Neural cell (in vitro differentiated cells): ENCODE results near the gene GPHN. TPM values are rescaled to one million over a fixed set of nuclear protein-coding genes. Genes with fewer than 3 reads are reported as not detected.

ENCODE experiments used
- H2AFZ ChIP-seq: fragments of 200-600, 300-800 bp; sonication (generic), shearing (Covaris generic); 2 replicates; pipeline ENCODE4 v1.6.0; 2014; ENCODE audit warnings: low read depth, mild to moderate bottlenecking, antibody characterized with exemption, low read length, moderate library complexity
- H3F3A ChIP-seq: fragments of 200-600 bp; shearing (Covaris generic); 2 replicates; pipeline ENCODE4 v1.6.1; 2016; ENCODE audit warnings: mild to moderate bottlenecking, moderate library complexity, mixed read lengths, antibody characterized with exemption, low read length; ENCODE audit not compliant: insufficient read depth, poor library complexity, severe bottlenecking
- H3K27ac ChIP-seq: fragments of 200-600, 300-800 bp; sonication (generic), shearing (Covaris generic); 2 replicates; pipeline ENCODE4 v1.5.1; 2014; ENCODE audit warnings: mild to moderate bottlenecking, low read length, moderate library complexity
- H3K27me3 ChIP-seq: fragments of 300-800, 200-600 bp; sonication (generic), shearing (Covaris generic); 2 replicates; pipeline ENCODE4 v1.6.0; 2014; ENCODE audit warnings: mild to moderate bottlenecking, low read depth, low read length, moderate library complexity; ENCODE audit not compliant: insufficient read depth
- H3K36me3 ChIP-seq: fragments of 300-800, 200-600 bp; sonication (generic), shearing (Covaris generic); 2 replicates; pipeline ENCODE4 v1.5.1; 2014; ENCODE audit warnings: mild to moderate bottlenecking, antibody characterized with exemption, low read length, moderate library complexity; ENCODE audit not compliant: insufficient read depth
- H3K4me2 ChIP-seq: fragments of 300-800, 200-600 bp; sonication (generic), shearing (Covaris generic); 2 replicates; pipeline ENCODE4 v1.6.0; 2014; ENCODE audit warnings: mild to moderate bottlenecking, low read length
- H3K4me3 ChIP-seq: fragments of 300-800, 200-600 bp; sonication (generic), shearing (Covaris generic); 2 replicates; pipeline ENCODE4 v1.5.1; 2014; ENCODE audit warnings: mild to moderate bottlenecking, low read length, moderate library complexity
- H3K79me2 ChIP-seq: fragments of 200-600 bp; shearing (Covaris generic); replicated peaks from 2 replicates; pipeline ENCODE4 v1.6.0; 2014; ENCODE audit warnings: mild to moderate bottlenecking, low read length, moderate library complexity; ENCODE audit not compliant: insufficient read depth
- H3K9ac ChIP-seq: fragments of 300-800, 200-600 bp; sonication (generic), shearing (Covaris generic); 2 replicates; pipeline ENCODE4 v1.6.1; 2016; ENCODE audit warnings: mild to moderate bottlenecking, low read length, mixed read lengths
- H3K9me2 ChIP-seq: fragments of 200-600 bp; shearing (Covaris generic); 2 replicates; pipeline ENCODE4 v1.6.1; 2016; ENCODE audit warnings: mild to moderate bottlenecking, low read length, mixed read lengths; ENCODE audit not compliant: insufficient read depth
- H3K9me3 ChIP-seq: fragments of 200-600, 300-800 bp; sonication (generic), shearing (Covaris generic); 2 replicates; pipeline ENCODE4 v1.6.1; 2016; ENCODE audit warnings: mild to moderate bottlenecking, mixed run types, low read length, moderate library complexity, mixed read lengths
- H4K20me1 ChIP-seq: fragments of 200-600 bp; shearing (Covaris generic); 2 replicates; pipeline ENCODE4 v1.6.1; 2016; ENCODE audit warnings: mild to moderate bottlenecking, mixed run types; ENCODE audit not compliant: insufficient read depth
- CTCF ChIP-seq: fragments of 450-650 bp; IDR thresholded peaks from 2 replicates; pipeline ENCODE4 v1.5.1; 2014; ENCODE audit warnings: antibody characterized with exemption, mild to moderate bottlenecking, moderate library complexity; ENCODE audit not compliant: poor library complexity, severe bottlenecking
- EP300 ChIP-seq: fragments of 450-650 bp; conservative IDR thresholded peaks from 2 replicates; pipeline ENCODE4 v1.6.1; 2014; ENCODE audit warnings: antibody characterized with exemption, mild to moderate bottlenecking, moderate library complexity; ENCODE audit not compliant: poor library complexity, severe bottlenecking
- EZH2 ChIP-seq: fragments of 200-600, 300-800 bp; shearing (Covaris generic), sonication (generic); IDR thresholded peaks from 2 replicates; pipeline ENCODE4 v1.6.1; 2014; ENCODE audit warnings: antibody characterized with exemption, low read length, borderline replicate concordance, mild to moderate bottlenecking; ENCODE audit not compliant: insufficient read depth, poor library complexity, severe bottlenecking
- MXI1 ChIP-seq: fragments of 450-650 bp; conservative IDR thresholded peaks from 2 replicates; pipeline ENCODE4 v1.6.1; 2014; ENCODE audit warnings: antibody characterized with exemption, mild to moderate bottlenecking; ENCODE audit not compliant: poor library complexity, severe bottlenecking
- POLR2AphosphoS5 ChIP-seq: IDR thresholded peaks from 2 replicates; pipeline ENCODE4 v1.6.1; 2012
- RAD21 ChIP-seq: fragments of 450-650 bp; conservative IDR thresholded peaks from 2 replicates; pipeline ENCODE4 v1.6.1; 2014; ENCODE audit warnings: antibody characterized with exemption, mild to moderate bottlenecking, moderate library complexity
- REST ChIP-seq: IDR thresholded peaks from 2 replicates; pipeline ENCODE4 v1.6.1; 2012; ENCODE audit warnings: borderline replicate concordance
- SMC3 ChIP-seq: fragments of 450-650 bp; conservative IDR thresholded peaks from 2 replicates; pipeline ENCODE4 v1.6.1; 2014; ENCODE audit warnings: antibody characterized with exemption, mild to moderate bottlenecking, moderate library complexity; ENCODE audit not compliant: poor library complexity
- TAF1 ChIP-seq: IDR thresholded peaks from 2 replicates; pipeline ENCODE4 v1.6.1; 2012; ENCODE audit warnings: low read depth
- polyA plus RNA-seq: library from polyadenylated mRNA; depleted of rRNA; stranded (reverse); fragments of >200 nt; gene quantifications from 2 replicates; pipeline ENCODE4 v1.2.3, GENCODE V29; 2014

GPHN gene
- polyA plus RNA-seq, 1 donor from 2014 or later: 135 TPM

- Histone ChIP-seq H3K4me2 (no peak overlapping the region), H3K9ac (no peak overlapping the region), H3K36me3 (no peaks in the 10 kb centered on the region), H3F3A (no peaks in the 10 kb centered on the region), H3K79me2 (peaks cover 18% of the 10 kb centered on the region), H3K27me3 (no peaks in the 10 kb centered on the region), H3K4me3 (no peak overlapping the region), H3K27ac (no peak overlapping the region), H3K9me2 (no peaks in the 10 kb centered on the region), H2AFZ (no peak overlapping the region), H4K20me1 (no peaks in the 10 kb centered on the region), H3K9me3 (peaks cover 10% of the 10 kb centered on the region)
- TF ChIP-seq EZH2 (no peak), SMC3 (no peak), RAD21 (no peak), POLR2AphosphoS5 (no peak), REST (no peak), MXI1 (no peak), CTCF (no peak), TAF1 (no peak), EP300 (no peak)
Measured at GRCh38 chr14:66613344-66613743, 105.4 kb downstream of the GPHN start.

GRCh38 chr14:66619952-66620351, 112.0 kb downstream of the GPHN start:
- no peak overlapping the region for H3K4me2 ChIP-seq
- H3F3A ChIP-seq: no peaks in the 10 kb centered on the region
- no peak for TF ChIP-seq EZH2
- no peak for TF ChIP-seq RAD21
- no peak for TF ChIP-seq TAF1
- no peak for TF ChIP-seq REST
- no peak for TF ChIP-seq EP300
- TF ChIP-seq SMC3: no peak
- no peak for TF ChIP-seq POLR2AphosphoS5
- TF ChIP-seq CTCF: no peak
- no peak for TF ChIP-seq MXI1
- H3K9me2 ChIP-seq: no peaks in the 10 kb centered on the region
- no peak overlapping the region for H3K4me3 ChIP-seq
- no peaks in the 10 kb centered on the region for H3K36me3 ChIP-seq
- no peak overlapping the region for H3K9ac ChIP-seq
- H3K79me2 ChIP-seq: peaks cover 15% of the 10 kb centered on the region
- peaks cover 12% of the 10 kb centered on the region for H3K9me3 ChIP-seq
- H2AFZ ChIP-seq: no peak overlapping the region
- H3K27me3 ChIP-seq: no peaks in the 10 kb centered on the region
- no peaks in the 10 kb centered on the region for H4K20me1 ChIP-seq
- H3K27ac ChIP-seq: no peak overlapping the region
